Measurements from ENCODE around the gene FBXO11.
"Not testable (repeated sequence)": the region's sequence is repeated elsewhere in the genome, so short reads cannot be mapped to it uniquely, and the experiment has no call there.

Gene FBXO11

GRCh38 chr2:47917276-47917961 lies 11.1 kb upstream of the FBXO11 start (continued):
- TF ChIP-seq POU6F1 (CRISPR knock-in tag; IDR thresholded peaks at IDR 0.05; ENCODE audit: borderline replicate concordance, low read depth): no peak
- no peak for TF ChIP-seq PPARA (CRISPR knock-in tag; IDR thresholded peaks at IDR 0.05; ENCODE audit: borderline replicate concordance)

- ATAC-seq: no peak
- TF ChIP-seq CSDC2 (CRISPR knock-in tag; IDR thresholded peaks at IDR 0.05): no peak
- no peak for TF ChIP-seq OSR1 (CRISPR knock-in tag; IDR thresholded peaks at IDR 0.05)
- no peak for TF ChIP-seq ZNF565 (CRISPR knock-in tag; conservative IDR thresholded peaks at IDR 0.05; ENCODE audit: low read depth)
- TF ChIP-seq POU6F1 (CRISPR knock-in tag; IDR thresholded peaks at IDR 0.05; ENCODE audit: borderline replicate concordance, low read depth): no peak
- no peak for TF ChIP-seq ZC3H10 (CRISPR knock-in tag; IDR thresholded peaks at IDR 0.05)
- no peak for TF ChIP-seq TSHZ2 (CRISPR knock-in tag; IDR thresholded peaks at IDR 0.05)
- TF ChIP-seq ESRRG (CRISPR knock-in tag; IDR thresholded peaks at IDR 0.05): no peak
- no peak for TF ChIP-seq GLIS3 (CRISPR knock-in tag; IDR thresholded peaks at IDR 0.05)
- no peak for TF ChIP-seq PATZ1 (CRISPR knock-in tag; IDR thresholded peaks at IDR 0.05; ENCODE audit: borderline replicate concordance)
- TF ChIP-seq ISL1 (CRISPR knock-in tag; IDR thresholded peaks at IDR 0.05): no peak
- no peak for TF ChIP-seq ZNF70 (CRISPR knock-in tag; IDR thresholded peaks at IDR 0.05)
- no peak for TF ChIP-seq CSRNP3 (CRISPR knock-in tag; IDR thresholded peaks at IDR 0.05)
- no peak for TF ChIP-seq ZNF8 (CRISPR knock-in tag; IDR thresholded peaks at IDR 0.05)
- no peak for TF ChIP-seq ARNTL (CRISPR knock-in tag; IDR thresholded peaks at IDR 0.05; ENCODE audit: borderline replicate concordance, low read depth)
Observed at GRCh38 chr2:47916412-47916811, 10.1 kb upstream of the FBXO11 start.

GRCh38 chr2:47910662-47911061 lies 4.4 kb upstream of the FBXO11 start:
- not testable (repeated sequence) for ATAC-seq

- no peak for ATAC-seq
- TF ChIP-seq ZNF8 (CRISPR knock-in tag; IDR thresholded peaks at IDR 0.05) (no peak), ZNF565 (CRISPR knock-in tag; conservative IDR thresholded peaks at IDR 0.05; ENCODE audit: low read depth) (no peak), ARNTL (CRISPR knock-in tag; IDR thresholded peaks at IDR 0.05; ENCODE audit: borderline replicate concordance, low read depth) (no peak), TOX (CRISPR knock-in tag; IDR thresholded peaks at IDR 0.05; ENCODE audit: borderline replicate concordance) (no peak), ZC3H10 (CRISPR knock-in tag; IDR thresholded peaks at IDR 0.05) (no peak), ZFP30 (CRISPR knock-in tag; IDR thresholded peaks at IDR 0.05) (no peak), CSDC2 (CRISPR knock-in tag; IDR thresholded peaks at IDR 0.05) (no peak), ZFP3 (CRISPR knock-in tag; IDR thresholded peaks at IDR 0.05) (no peak), TSHZ2 (CRISPR knock-in tag; IDR thresholded peaks at IDR 0.05) (no peak), ESRRG (CRISPR knock-in tag; IDR thresholded peaks at IDR 0.05) (no peak), POU6F1 (CRISPR knock-in tag; IDR thresholded peaks at IDR 0.05; ENCODE audit: borderline replicate concordance, low read depth) (no peak), OSR1 (CRISPR knock-in tag; IDR thresholded peaks at IDR 0.05) (no peak), SNAI2 (CRISPR knock-in tag; IDR thresholded peaks at IDR 0.05) (no peak), PPARA (CRISPR knock-in tag; IDR thresholded peaks at IDR 0.05; ENCODE audit: borderline replicate concordance) (no peak)
Observed at GRCh38 chr2:47908682-47909081, 2.4 kb upstream of the FBXO11 start.

All from SK-N-SH treated with all-trans-retinoic acid at 6 μM for 48 hours (cell line).